ENCODE data around the gene FLYWCH1. TPM values are rescaled to one million over a fixed set of nuclear protein-coding genes. Genes with fewer than 3 reads are reported as not detected.
A peak's percentile ranks its signal among the peaks of the same experiment; 100 is the strongest.

FLYWCH1 gene
- total and polyA plus RNA-seq, 9 of the 15 experiments (the other 6 are each of a cell fraction or from before 2014, with no cell fraction given), result 0.18 to 33.6 (median 11.3) TPM

DNA sequence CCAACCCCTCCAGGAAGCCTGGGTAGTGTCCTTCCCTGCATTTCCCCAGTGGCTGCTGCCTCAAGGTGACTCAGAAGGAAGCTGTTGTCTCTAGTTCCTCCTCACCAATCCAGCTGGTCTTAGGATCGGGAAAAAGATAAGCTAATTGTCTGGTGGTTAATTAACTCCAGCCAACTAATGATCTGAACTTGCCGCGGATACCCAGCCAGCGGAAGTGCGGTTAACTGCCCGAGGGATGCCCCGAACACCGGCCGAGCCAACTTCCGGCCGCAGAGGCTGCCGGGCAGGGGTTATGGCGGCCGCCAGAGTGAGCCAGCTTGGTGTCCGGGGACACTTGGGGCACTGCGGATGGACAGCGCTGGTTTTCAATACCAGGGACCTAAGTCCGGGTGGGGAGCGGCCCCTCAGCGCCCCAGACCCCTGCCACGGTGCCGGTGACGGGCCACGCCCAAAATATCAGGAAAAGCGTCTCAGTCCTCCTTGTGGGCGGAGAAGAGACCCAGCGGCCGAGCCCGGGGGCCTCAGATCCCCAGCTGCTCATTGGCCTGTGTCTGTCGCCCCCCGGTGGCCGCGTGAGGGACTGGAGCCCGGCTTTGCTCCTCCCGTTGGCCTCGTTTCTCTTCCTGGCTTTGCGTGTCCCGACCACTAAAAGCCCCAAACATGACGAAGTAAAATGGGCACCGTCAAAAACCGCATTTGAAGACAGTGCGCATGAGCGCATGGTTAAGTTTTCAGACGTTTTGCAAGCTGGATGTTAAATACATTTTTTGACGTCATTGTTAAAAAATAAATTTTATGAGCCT, 43.5 kb upstream of the FLYWCH1 start (continued):
- TF ChIP-seq, protein P1, sequence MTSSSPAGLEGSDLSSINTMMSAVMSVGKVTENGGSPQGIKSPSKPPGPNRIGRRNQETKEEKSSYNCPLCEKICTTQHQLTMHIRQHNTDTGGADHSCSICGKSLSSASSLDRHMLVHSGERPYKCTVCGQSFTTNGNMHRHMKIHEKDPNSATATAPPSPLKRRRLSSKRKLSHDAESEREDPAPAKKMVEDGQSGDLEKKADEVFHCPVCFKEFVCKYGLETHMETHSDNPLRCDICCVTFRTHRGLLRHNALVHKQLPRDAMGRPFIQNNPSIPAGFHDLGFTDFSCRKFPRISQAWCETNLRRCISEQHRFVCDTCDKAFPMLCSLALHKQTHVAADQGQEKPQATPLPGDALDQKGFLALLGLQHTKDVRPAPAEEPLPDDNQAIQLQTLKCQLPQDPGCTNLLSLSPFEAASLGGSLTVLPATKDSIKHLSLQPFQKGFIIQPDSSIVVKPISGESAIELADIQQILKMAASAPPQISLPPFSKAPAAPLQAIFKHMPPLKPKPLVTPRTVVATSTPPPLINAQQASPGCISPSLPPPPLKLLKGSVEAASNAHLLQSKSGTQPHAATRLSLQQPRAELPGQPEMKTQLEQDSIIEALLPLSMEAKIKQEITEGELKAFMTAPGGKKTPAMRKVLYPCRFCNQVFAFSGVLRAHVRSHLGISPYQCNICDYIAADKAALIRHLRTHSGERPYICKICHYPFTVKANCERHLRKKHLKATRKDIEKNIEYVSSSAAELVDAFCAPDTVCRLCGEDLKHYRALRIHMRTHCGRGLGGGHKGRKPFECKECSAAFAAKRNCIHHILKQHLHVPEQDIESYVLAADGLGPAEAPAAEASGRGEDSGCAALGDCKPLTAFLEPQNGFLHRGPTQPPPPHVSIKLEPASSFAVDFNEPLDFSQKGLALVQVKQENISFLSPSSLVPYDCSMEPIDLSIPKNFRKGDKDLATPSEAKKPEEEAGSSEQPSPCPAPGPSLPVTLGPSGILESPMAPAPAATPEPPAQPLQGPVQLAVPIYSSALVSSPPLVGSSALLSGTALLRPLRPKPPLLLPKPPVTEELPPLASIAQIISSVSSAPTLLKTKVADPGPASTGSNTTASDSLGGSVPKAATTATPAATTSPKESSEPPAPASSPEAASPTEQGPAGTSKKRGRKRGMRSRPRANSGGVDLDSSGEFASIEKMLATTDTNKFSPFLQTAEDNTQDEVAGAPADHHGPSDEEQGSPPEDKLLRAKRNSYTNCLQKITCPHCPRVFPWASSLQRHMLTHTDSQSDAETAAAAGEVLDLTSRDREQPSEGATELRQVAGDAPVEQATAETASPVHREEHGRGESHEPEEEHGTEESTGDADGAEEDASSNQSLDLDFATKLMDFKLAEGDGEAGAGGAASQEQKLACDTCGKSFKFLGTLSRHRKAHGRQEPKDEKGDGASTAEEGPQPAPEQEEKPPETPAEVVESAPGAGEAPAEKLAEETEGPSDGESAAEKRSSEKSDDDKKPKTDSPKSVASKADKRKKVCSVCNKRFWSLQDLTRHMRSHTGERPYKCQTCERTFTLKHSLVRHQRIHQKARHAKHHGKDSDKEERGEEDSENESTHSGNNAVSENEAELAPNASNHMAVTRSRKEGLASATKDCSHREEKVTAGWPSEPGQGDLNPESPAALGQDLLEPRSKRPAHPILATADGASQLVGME (CRISPR knock-in tag; IDR thresholded peaks at IDR 0.05), result peak; percentile 95
- TF ChIP-seq HDAC1 (IDR thresholded peaks at IDR 0.05) (peak in 1 of 2 experiments; percentile 80; a peak in 1 of 4 replicates), KDM4B (IDR thresholded peaks at IDR 0.05; ENCODE audit: borderline replicate concordance in 2 of 2, low read depth in 1 of 2) (0 out of 4 replicates have a peak, but pooled peaks of 1 of the 2 experiments have one; percentile 64), ZNF778 (CRISPR knock-in tag; IDR thresholded peaks at IDR 0.05) (no peak), HNRNPLL (IDR thresholded peaks at IDR 0.05; ENCODE audit: low read depth, low read length, poor library complexity, severe bottlenecking) (no peak), RB1 (IDR thresholded peaks at IDR 0.05; ENCODE audit: low read depth) (peak; percentile 79), BHLHE40 (IDR thresholded peaks at IDR 0.05; ENCODE audit: low read length) (no peak), PCBP2 (IDR thresholded peaks at IDR 0.05; ENCODE audit: low read depth, low read length, poor library complexity, severe bottlenecking) (no peak), YY1 (IDR thresholded peaks at IDR 0.05; ENCODE audit: borderline replicate concordance in 1 of 3, control insufficient read depth in 1 of 3, extremely low read depth in 1 of 3, insufficient read depth in 3 of 3, insufficient read length in 1 of 3, insufficient replicate concordance in 2 of 3, low read depth in 1 of 3, low read length in 2 of 3) (peak; percentile 74 to 95 (median 91))
- TF ChIP-seq, protein P2, sequence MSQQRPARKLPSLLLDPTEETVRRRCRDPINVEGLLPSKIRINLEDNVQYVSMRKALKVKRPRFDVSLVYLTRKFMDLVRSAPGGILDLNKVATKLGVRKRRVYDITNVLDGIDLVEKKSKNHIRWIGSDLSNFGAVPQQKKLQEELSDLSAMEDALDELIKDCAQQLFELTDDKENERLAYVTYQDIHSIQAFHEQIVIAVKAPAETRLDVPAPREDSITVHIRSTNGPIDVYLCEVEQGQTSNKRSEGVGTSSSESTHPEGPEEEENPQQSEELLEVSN (IDR thresholded peaks at IDR 0.05; ENCODE audit: borderline replicate concordance in 1 of 2, extremely low read depth in 1 of 2, insufficient read depth in 1 of 2, insufficient read length in 1 of 2, low read depth in 1 of 2, low read length in 1 of 2, poor library complexity in 1 of 2, severe bottlenecking in 1 of 2), result peak; percentile 5 to 47
- TF ChIP-seq, protein P3, sequence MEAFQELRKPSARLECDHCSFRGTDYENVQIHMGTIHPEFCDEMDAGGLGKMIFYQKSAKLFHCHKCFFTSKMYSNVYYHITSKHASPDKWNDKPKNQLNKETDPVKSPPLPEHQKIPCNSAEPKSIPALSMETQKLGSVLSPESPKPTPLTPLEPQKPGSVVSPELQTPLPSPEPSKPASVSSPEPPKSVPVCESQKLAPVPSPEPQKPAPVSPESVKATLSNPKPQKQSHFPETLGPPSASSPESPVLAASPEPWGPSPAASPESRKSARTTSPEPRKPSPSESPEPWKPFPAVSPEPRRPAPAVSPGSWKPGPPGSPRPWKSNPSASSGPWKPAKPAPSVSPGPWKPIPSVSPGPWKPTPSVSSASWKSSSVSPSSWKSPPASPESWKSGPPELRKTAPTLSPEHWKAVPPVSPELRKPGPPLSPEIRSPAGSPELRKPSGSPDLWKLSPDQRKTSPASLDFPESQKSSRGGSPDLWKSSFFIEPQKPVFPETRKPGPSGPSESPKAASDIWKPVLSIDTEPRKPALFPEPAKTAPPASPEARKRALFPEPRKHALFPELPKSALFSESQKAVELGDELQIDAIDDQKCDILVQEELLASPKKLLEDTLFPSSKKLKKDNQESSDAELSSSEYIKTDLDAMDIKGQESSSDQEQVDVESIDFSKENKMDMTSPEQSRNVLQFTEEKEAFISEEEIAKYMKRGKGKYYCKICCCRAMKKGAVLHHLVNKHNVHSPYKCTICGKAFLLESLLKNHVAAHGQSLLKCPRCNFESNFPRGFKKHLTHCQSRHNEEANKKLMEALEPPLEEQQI (IDR thresholded peaks at IDR 0.05), result no peak; the same call in 1 of the 2 replicates
- TF ChIP-seq, protein P4, sequence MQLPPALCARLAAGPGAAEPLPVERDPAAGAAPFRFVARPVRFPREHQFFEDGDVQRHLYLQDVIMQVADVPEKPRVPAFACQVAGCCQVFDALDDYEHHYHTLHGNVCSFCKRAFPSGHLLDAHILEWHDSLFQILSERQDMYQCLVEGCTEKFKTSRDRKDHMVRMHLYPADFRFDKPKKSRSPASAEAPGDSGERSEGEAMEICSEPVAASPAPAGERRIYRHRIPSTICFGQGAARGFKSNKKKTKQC (CRISPR knock-in tag; IDR thresholded peaks at IDR 0.05), result no peak; the same call in 1 of the 2 replicates

Measured in K562 (cell line).